DMS114 treated with DMSO at 0.1 percent for 48 hours (cell line): ENCODE data around the gene OR2H2.

Experiments
- DNase-seq: peaks from one replicate; lab custom pipeline; 2025; ENCODE audit not compliant: unreplicated experiment; lab: John Stamatoyannopoulos, UW

The OR2H2 gene

GRCh38 chr6:29628419-29629281, 43.7 kb downstream of the OR2H2 start:
- DNase-seq: peak; percentile 86

GRCh38 chr6:29629571-29629970, 44.6 kb downstream of the OR2H2 start:
- DNase-seq: no peak

GRCh38 chr6:29630315-29630714, 45.4 kb downstream of the OR2H2 start:
- DNase-seq: no peak

GRCh38 chr6:29631209-29631810, 46.4 kb downstream of the OR2H2 start:
- DNase-seq: no peak

GRCh38 chr6:29631860-29632731, 47.2 kb downstream of the OR2H2 start:
- no peak for DNase-seq

- DNase-seq: peak; percentile 73
Measured at GRCh38 chr6:29632789-29633533, 48.0 kb downstream of the OR2H2 start, which contains the start of gene GABBR1. Gene GABBR1, minus strand, starts transcription at chr6:29633183. Its CDS starts 798 bp downstream, at chr6:29632385.

- DNase-seq: peak; percentile 58
Measured at GRCh38 chr6:29633534-29633905, 48.6 kb downstream of the OR2H2 start.

- DNase-seq: no peak
Measured at GRCh38 chr6:29637247-29637646, 52.3 kb downstream of the OR2H2 start.
